GM18907 (cell line): ENCODE results near the gene EXT2.
A peak's percentile ranks its signal among the peaks of the same experiment; 100 is the strongest.

ENCODE experiments used
- ATAC-seq: cut with Tn5 transposase; IDR thresholded peaks from one replicate; pipeline ENCODE4 v1.9.1; 2021; ENCODE audit warnings: mild to moderate bottlenecking, moderate library complexity; ENCODE audit not compliant: unreplicated experiment

Gene EXT2

GRCh38 chr11:44130751-44131150 lies 35.3 kb downstream of the EXT2 start:
- ATAC-seq: no peak

- no peak for ATAC-seq
These were observed 38.0 kb downstream of the EXT2 start for GRCh38 chr11:44133335-44133946.

GRCh38 chr11:44134625-44135024 lies 39.1 kb downstream of the EXT2 start:
- ATAC-seq: no peak

GRCh38 chr11:44136176-44136945 lies 40.9 kb downstream of the EXT2 start:
- ATAC-seq: no peak

- ATAC-seq: no peak
These were observed 41.6 kb downstream of the EXT2 start for GRCh38 chr11:44137057-44137456.

GRCh38 chr11:44138286-44138685 lies 42.8 kb downstream of the EXT2 start:
- no peak for ATAC-seq

- ATAC-seq: no peak
These were observed 43.5 kb downstream of the EXT2 start for GRCh38 chr11:44138980-44139379.

GRCh38 chr11:44139565-44140330 lies 44.3 kb downstream of the EXT2 start:
- ATAC-seq: no peak

- no peak for ATAC-seq
These were observed 44.9 kb downstream of the EXT2 start for GRCh38 chr11:44140372-44140771.

- no peak for ATAC-seq
These were observed 45.3 kb downstream of the EXT2 start for GRCh38 chr11:44140805-44141204.

- ATAC-seq: no peak
These were observed 48.8 kb downstream of the EXT2 start for GRCh38 chr11:44143987-44144909.

- no peak for ATAC-seq
These were observed 49.7 kb downstream of the EXT2 start for GRCh38 chr11:44145011-44145775.

- no peak for ATAC-seq
These were observed 51.5 kb downstream of the EXT2 start for GRCh38 chr11:44146931-44147330.

GRCh38 chr11:44147751-44148150 lies 52.3 kb downstream of the EXT2 start:
- ATAC-seq: no peak

GRCh38 chr11:44149651-44150050 lies 54.2 kb downstream of the EXT2 start:
- ATAC-seq: no peak

GRCh38 chr11:44150401-44150800 lies 54.9 kb downstream of the EXT2 start:
- ATAC-seq: no peak

GRCh38 chr11:44157019-44157418 lies 61.5 kb downstream of the EXT2 start:
- no peak for ATAC-seq

GRCh38 chr11:44158384-44158783 lies 62.9 kb downstream of the EXT2 start:
- no peak for ATAC-seq

GRCh38 chr11:44159848-44160721 lies 64.6 kb downstream of the EXT2 start:
- ATAC-seq: peak; percentile 69
